HG02870 (cell line): ENCODE results near the gene RNF223.
"Not testable (repeated sequence)": the region's sequence is repeated elsewhere in the genome, so short reads cannot be mapped to it uniquely, and the experiment has no call there.

Experiments
- ATAC-seq: cut with Tn5 transposase; IDR thresholded peaks from one replicate; pipeline ENCODE4 v1.9.1; 2021; ENCODE audit warnings: mild to moderate bottlenecking, moderate library complexity; ENCODE audit not compliant: unreplicated experiment

RNF223 gene

GRCh38 chr1:1031659-1032235, 42.4 kb downstream of the RNF223 start:
- ATAC-seq = no peak

DNA sequence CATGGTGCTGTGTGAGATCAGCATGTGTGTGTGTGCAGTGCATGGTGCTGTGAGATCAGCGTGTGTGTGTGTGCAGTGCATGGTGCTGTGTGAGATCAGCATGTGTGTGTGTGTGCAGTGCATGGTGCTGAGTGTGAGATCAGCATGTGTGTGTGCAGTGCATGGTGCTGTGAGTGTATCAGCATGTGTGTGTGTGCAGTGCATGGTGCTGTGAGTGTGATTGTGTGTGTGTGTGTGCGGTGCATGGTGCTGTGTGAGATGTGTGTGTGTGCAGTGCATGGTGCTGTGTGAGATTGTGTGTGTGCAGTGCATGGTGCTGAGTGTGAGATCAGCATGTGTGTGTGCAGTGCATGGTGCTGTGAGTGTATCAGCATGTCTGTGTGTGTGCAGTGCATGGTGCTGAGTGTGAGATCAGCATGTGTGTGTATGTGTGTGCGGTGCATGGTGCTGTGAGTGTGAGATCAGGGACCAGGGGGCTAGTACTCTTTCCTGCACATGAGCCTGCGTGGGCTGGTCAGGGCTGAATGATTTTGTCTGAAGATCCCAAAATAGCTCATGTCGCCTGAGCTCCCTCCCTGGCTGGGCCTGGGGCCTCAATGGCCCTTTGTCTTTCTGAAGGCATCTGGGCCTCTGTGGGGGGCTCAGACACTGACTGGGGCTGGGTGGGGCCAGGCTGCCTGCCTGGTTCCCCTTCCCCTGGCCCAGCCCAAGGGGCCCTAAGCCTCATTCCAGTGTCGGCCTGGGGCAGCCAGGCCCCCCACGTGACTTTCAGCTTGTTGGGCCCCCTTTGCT, 43.0 kb downstream of the RNF223 start:
- not testable (repeated sequence) for ATAC-seq

- no peak for ATAC-seq
These were observed 46.3 kb downstream of the RNF223 start for GRCh38 chr1:1027791-1028190.

- ATAC-seq = no peak
These were observed 47.3 kb downstream of the RNF223 start for GRCh38 chr1:1026599-1027413.

- ATAC-seq = no peak
These were observed 48.4 kb downstream of the RNF223 start for GRCh38 chr1:1025730-1026129.

- no peak for ATAC-seq
These were observed 49.1 kb downstream of the RNF223 start for GRCh38 chr1:1024771-1025699.

DNA sequence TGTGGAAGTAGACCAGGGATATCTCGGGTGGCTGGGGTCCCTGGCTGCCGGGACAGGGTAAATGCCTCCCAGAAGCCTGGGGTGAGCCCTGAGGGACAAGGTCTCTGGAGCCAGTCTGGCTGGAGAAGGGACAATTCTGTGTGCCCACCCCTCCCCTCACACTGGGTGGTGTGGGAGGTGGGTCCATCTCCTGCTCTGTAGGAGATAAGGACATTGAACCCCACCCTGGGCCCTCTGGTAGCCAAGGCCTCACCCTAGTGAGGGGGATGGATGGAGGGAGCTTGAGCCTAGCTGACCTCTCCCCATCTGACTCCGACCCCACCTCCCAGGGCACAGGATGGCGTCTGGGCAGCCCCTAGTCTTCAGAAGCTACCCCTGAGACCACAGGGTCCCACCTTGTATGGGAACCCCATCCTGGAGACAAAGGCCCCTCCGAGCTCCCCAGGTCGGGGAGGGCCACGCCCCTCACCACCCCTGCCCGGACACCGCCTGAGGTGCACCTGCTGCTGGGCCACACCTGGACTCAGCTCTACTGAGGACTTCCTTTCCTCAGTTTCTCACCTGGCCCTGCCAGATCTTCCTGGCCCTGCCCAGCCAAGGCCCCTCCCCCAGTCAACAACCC, 49.8 kb downstream of the RNF223 start:
- no peak for ATAC-seq

DNA sequence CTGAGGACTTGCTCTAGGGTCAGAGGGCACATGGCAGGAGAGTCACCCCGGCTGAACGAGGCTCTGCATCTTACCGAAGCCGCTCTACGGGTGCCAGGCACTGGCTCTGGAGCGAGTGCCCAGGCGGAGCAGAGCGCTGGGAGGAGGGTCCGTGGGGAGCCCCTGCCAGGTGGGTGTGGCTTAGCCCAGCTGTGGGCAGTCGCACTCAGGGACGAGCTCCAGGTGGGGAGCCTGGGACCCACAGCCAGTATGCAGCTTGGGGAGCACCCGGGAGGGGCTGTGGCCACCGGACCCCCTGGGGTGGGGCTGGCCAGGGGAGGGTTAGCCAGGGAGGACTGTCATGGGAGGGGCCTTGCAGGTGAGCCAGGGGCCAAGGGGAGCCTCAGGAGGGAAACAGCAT, 50.4 kb downstream of the RNF223 start:
- no peak for ATAC-seq

DNA sequence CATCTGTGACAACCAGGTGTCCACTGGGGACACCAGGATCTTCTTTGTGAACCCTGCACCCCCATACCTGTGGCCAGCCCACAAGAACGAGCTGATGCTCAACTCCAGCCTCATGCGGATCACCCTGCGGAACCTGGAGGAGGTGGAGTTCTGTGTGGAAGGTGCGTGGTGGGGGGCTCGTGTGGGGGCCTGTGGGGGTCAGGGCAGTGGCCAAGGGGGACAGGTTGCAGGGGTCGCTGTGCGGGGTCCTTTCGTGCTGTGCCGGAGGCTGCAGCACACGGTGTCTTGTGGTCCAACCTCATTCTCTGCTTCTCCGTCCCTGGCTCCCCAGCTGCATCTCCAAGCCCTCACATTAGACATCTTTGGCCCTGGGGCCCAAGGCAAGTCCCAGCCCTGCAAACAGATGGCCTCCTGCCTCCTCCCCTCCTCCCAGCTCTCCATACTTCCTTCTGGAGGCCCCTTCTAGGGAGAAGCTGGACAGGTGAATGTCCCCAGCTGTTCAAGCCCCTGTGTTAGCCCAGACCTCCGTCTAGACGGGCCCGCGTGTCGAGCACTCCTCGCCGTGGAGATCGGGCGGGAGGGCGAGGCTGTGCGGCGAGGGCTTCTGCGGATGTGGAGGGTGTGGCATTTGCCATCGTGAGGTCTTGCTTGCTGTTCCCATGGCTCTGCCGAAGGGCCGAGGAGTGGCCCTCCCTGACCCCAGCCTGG, 51.6 kb downstream of the RNF223 start:
- ATAC-seq = no peak

GRCh38 chr1:1021920-1022259, 52.2 kb downstream of the RNF223 start:
- no peak for ATAC-seq

DNA sequence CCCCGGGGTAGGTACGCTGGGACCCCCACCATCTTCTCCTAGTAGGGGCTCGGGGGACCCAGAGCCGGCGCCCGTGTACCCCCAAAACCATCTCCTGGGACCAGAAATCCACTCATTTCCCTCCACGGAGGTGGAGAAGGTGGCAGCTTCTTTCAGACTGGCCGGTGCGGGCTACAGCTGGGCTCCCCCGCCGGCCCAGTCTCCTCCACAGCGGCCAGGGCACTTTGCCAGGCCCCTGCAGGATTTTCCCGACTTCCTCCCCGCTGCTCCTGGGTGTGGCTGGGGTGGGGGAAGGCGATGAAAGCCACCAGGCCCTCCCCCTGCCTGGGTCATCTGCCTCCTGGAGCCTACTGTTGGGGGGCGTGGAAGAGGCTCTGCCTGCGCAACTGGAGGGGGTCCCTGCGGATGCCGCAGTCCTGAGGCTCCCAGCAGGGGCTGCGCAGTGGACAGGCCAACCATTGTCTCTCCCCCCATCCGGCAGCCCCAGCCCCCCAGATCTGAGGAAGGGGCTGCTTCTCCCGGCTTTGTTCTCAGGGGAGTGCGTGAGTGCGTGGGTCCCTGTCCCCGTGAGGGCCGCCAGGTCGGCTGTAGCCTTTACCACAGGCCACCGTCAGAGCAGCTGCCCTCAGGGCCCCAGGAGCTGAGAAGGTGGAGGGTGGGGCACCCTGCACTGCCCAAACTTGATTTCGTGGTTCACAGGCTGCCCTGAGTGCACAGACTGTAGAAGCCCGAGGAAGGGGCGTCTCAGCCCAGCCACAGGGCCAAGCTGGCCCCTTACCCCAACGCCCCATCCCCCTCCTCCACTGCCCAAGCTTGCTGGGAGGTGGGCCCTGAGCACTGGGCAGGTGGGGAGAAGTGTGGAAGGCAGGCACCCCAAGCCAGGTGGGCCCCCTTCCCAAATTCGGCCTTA, 52.8 kb downstream of the RNF223 start:
- no peak for ATAC-seq
